ENCODE data around the gene FAM89B.
"Not testable (repeated sequence)": the region's sequence is repeated elsewhere in the genome, so short reads cannot be mapped to it uniquely, and the experiment has no call there.

FAM89B gene

GRCh38 chr11:65572356-65573051 lies at the start of gene FAM89B:
Gene FAM89B (plus strand): TSS chr11:65572538. CDS start chr11:65572670, 132 bp downstream.
- no peak for DNase-seq

GRCh38 chr11:65522718-65523630 lies 49.4 kb upstream of the FAM89B start:
- DNase-seq = not testable (repeated sequence)

- DNase-seq = not testable (repeated sequence)
Observed at GRCh38 chr11:65523631-65523968, 48.7 kb upstream of the FAM89B start.

- DNase-seq = no peak
Observed at GRCh38 chr11:65524014-65524740, 48.2 kb upstream of the FAM89B start.

GRCh38 chr11:65524741-65525545 lies 47.4 kb upstream of the FAM89B start, which contains the start of gene SCYL1:
Gene SCYL1 (plus strand): TSS chr11:65525083. CDS start chr11:65525154, 71 bp downstream.
- no peak for DNase-seq

GRCh38 chr11:65525546-65526480 lies 46.5 kb upstream of the FAM89B start:
- DNase-seq = no peak

GRCh38 chr11:65526744-65527143 lies 45.6 kb upstream of the FAM89B start:
- no peak for DNase-seq

GRCh38 chr11:65528819-65529350 lies 43.5 kb upstream of the FAM89B start:
- no peak for DNase-seq

GRCh38 chr11:65529475-65530156 lies 42.7 kb upstream of the FAM89B start:
- DNase-seq = no peak

GRCh38 chr11:65530157-65530496 lies 42.2 kb upstream of the FAM89B start:
- no peak for DNase-seq

GRCh38 chr11:65532388-65533064 lies 39.8 kb upstream of the FAM89B start:
- no peak for DNase-seq

GRCh38 chr11:65535102-65535501 lies 37.2 kb upstream of the FAM89B start:
- DNase-seq = no peak

- DNase-seq = no peak
Observed at GRCh38 chr11:65536412-65537295, 35.7 kb upstream of the FAM89B start.

GRCh38 chr11:65537296-65537597 lies 35.1 kb upstream of the FAM89B start:
- no peak for DNase-seq

- no peak for DNase-seq
Observed at GRCh38 chr11:65537620-65538231, 34.6 kb upstream of the FAM89B start.

- no peak for DNase-seq
Observed at GRCh38 chr11:65538232-65538914, 34.0 kb upstream of the FAM89B start.

GRCh38 chr11:65538915-65539743 lies 33.2 kb upstream of the FAM89B start:
- no peak for DNase-seq

All from DMS 273 treated with DMSO at 0.1 percent for 48 hours (cell line).